Measurements from ENCODE around the gene NIPA2.

NIPA2 gene

DNA sequence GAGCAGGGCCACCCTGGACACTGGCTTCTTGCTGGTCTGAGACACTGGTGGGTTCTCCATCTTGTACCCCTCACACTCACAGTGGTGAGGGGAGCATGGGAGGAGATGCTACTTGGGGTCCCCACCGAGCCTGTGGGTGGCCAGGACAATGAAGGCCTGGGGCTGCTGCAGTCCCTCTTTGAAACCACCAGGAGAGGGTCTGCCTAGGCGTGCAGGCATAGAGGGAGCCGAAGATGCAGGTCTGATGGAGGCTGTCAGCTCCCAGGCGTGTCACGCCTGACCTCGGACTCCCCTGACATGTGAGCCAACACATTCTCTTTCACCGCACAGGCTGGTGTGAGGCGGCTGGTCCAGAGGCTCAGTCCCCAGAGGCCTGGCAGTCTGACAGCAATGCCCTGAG, 39.1 kb downstream of the NIPA2 start:
- DNase-seq (ENCODE audit: low read depth), result no peak

GRCh38 chr15:22878103-22878502, 39.6 kb downstream of the NIPA2 start:
- DNase-seq (ENCODE audit: low read depth), result no peak

GRCh38 chr15:22880068-22880980, 41.9 kb downstream of the NIPA2 start:
- DNase-seq (ENCODE audit: low read depth), result no peak

GRCh38 chr15:22880981-22881738, 42.7 kb downstream of the NIPA2 start:
- DNase-seq (ENCODE audit: low read depth), result no peak

DNA sequence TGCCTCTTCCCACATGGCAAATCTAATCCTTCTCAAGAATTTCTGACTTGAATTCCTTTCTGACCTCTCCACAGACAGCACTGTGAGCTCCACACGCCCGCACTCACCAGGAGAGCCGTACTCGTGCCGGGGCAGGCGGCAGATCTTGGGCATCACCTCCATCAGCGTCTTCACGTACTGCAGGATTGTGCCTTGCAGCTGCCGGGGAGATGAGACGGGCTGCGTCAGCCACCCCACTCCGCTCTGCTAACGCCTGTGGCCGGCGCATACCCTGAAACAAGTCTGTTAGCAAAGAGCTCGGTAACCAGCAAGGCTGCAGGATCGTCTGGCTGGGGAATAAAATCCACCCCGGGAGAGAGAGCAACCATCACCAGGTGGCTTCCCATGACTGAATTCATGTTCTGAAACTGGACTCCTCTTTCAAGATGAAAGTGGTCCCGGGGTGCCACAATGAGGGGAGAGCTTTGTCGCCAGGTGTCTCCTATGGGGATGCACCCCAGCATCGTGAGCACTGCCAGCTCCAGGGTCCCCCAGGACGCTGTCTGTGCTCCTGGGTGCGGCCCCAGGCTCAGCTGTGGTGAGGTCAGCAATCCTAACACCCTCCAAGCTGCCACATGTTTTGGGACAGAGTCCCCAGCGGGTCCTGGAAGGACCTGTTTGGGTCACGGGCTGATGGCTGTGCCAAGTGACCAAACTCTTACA, 43.4 kb downstream of the NIPA2 start:
- no peak for DNase-seq (ENCODE audit: low read depth)

- no peak for DNase-seq (ENCODE audit: low read depth)
These were observed 44.7 kb downstream of the NIPA2 start for GRCh38 chr15:22883196-22883595.

GRCh38 chr15:22884344-22884743, 45.9 kb downstream of the NIPA2 start:
- no peak for DNase-seq (ENCODE audit: low read depth)

GRCh38 chr15:22885120-22885519, 46.7 kb downstream of the NIPA2 start:
- DNase-seq (ENCODE audit: low read depth), result no peak

- no peak for DNase-seq (ENCODE audit: low read depth)
These were observed 48.9 kb downstream of the NIPA2 start for GRCh38 chr15:22887157-22887951.

DNA sequence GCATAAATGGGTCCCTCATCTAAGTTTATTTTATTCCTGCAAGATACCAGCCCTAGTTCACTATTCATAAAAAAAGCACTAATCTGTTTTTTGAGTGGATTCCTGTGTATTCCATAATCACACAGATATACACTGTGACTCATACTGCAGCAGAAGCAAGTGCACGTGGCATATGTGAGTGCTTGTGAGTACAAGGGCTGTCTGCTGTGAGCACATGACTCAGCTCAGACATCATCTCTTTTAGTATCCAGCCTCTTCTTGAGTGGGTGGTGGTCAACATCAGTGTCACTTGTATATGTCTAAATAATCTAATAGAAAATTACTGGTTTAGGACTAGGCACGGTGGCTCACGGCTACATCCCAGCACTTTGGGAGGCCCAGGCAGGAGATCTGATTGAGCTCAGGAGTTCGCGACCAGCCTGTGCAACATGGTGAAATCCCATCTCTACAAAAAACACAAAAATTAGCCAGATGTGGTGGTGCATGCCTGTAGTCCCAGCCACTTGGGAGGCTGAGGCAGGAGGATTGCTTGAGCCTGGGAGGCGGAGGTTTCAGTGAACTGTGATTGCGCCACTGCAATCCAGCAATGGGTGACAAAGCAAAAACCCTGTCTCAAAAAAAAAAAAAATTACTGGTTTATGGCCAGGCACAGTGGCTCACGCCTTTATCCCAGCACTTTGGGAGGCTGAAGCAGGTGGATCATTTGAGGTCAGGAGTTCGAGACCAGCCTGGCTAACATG, 49.8 kb downstream of the NIPA2 start:
- no peak for DNase-seq (ENCODE audit: low read depth)

DNA sequence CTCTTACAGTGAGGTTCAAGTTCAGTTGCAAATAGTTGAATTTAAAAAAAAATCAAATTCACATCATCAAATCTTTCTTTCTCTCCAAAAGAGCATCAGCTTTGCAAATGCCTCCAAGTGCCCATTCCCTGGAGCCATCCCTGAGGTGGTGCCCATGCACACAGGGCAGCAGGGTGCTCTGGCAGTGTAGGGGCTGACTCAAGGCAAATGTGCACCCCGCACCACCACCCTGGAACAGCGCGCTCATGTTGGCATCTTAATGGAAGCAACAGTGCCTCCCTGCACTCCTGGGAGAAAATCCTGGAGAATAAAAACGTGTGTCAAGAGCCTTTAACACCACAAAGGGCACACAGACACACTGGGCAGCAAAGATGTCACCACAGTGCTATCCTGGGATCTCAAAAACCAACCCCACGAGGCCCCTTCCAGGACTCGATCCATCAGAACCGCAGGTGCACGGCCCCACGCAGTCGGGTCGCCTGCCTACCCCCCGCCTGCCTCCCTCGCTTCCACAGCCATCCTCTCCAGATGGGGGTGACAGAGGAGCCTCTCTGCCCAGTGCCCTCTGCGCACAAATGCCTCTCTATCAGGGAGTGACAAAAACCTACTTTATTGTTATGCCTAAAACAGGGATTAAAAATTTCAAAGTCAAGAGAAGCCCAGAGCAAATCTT, 50.8 kb downstream of the NIPA2 start:
- no peak for DNase-seq (ENCODE audit: low read depth)

- DNase-seq (ENCODE audit: low read depth), result no peak
These were observed 51.8 kb downstream of the NIPA2 start for GRCh38 chr15:22890296-22890695.

- DNase-seq (ENCODE audit: low read depth), result no peak
These were observed 53.2 kb downstream of the NIPA2 start for GRCh38 chr15:22891426-22892210.

- no peak for DNase-seq (ENCODE audit: low read depth)
These were observed 53.9 kb downstream of the NIPA2 start for GRCh38 chr15:22892333-22892732.

DNA sequence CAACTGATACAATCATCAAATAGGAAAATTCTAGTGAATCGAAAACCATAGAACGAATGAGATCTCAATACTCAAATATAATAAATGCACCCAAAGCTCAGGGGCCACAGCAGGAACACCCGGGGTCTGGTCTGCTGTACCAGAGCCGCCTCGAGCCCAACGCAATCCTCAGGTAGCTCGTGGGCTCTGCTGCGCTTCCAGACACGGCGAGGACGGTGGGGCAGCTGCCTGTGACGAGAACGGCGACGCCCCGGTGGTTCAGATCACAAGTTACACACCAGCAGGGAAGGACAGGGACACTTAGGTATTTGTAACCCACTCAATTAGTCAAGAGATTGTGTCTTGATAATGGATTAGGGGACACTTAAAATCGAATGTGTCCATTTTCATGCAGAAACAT, 54.6 kb downstream of the NIPA2 start:
- DNase-seq (ENCODE audit: low read depth), result no peak

- DNase-seq (ENCODE audit: low read depth), result no peak
These were observed 55.4 kb downstream of the NIPA2 start for GRCh38 chr15:22893881-22894280.

- no peak for DNase-seq (ENCODE audit: low read depth)
These were observed 57.2 kb downstream of the NIPA2 start for GRCh38 chr15:22895465-22896190.

GRCh38 chr15:22902046-22902445, 63.6 kb downstream of the NIPA2 start:
- no peak for DNase-seq (ENCODE audit: low read depth)

DNA sequence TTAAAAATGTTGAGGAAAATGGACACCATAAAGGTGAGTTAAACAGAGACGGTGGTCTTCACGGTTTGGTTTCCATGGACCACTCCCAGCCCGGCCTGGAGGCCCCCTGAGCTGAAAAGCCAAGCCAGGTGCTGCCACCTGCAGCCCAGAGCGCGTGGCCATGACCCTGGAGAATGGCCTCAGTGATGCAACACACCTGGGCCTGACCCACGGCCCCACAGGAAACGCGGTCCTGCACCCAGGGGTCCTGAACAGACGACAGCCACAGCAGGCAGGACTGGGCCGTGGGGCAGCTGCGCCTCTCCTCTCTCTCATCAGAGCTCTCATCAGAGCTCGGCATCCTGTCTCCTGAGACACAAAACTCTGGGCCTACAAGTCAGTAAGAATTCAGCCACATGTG, 64.1 kb downstream of the NIPA2 start:
- DNase-seq (ENCODE audit: low read depth), result no peak
